HPDE6-E6E7 (cell line): ENCODE results near the gene LEKR1.
"Not testable (repeated sequence)": the region's sequence is repeated elsewhere in the genome, so short reads cannot be mapped to it uniquely, and the experiment has no call there.

Source experiments
- DNase-seq: peaks from one replicate; pipeline ENCODE4 v3.0.0; 2011; ENCODE audit warnings: missing footprints; ENCODE audit errors: extremely low spot score

LEKR1 gene

GRCh38 chr3:156806698-156807097 lies 19.5 kb upstream of the LEKR1 start:
- DNase-seq, result no peak

DNA sequence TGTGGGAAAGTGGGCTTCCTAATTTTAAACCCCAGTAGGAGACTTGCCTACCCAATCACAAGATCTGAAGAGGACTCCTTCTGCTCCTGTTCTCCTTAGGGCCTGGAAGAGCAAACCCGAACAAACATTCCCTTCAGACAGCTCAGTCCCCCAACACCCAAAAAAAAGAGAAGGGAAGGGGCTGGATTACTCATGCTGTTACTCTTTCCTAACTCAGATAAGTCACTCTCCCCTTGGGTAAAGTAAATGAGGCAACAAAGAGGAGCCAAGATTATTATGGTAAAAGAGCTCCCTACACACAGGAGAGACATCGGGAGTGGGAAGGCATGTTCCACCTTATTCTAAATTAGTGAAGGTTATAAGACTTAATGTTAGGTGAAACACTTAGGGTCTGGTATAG lies 18.1 kb upstream of the LEKR1 start:
- DNase-seq, result no peak

DNA sequence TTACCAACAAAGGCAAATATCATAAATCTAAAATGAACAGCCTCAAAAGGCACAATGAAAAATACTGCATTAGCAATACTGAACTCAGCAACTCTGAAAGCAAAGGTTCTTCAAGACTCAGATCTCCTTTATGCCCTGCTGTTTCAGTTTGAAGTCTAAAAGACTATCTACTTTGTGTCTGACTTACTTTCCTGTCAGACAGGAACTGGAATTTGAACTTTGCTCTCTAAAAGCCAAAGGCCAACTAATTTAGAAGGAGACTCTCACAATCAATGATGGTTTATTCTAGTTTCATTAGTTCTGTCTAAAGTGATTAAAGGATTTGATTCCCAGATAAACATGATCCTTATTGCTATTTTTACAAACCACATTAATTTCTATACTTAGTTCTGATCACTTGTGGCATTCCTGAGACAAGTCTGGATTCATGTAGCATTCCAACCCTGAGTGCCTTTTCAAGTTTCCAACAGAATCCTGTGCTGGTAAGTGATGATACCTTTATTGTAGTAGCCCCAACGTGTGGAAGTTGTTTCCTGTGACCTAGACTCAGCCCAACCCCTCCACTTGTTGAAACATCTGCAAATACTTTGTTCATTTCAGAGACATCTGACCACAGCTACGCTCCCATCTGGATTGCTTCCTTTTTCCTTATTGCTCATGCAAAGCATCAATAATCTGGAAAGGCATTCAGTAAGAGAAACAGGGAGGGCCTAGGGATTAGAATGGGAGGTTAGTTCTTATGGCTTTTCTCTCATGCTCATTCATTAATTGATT lies 14.9 kb upstream of the LEKR1 start:
- DNase-seq, result peak; percentile 66

GRCh38 chr3:156812521-156813335 lies 13.4 kb upstream of the LEKR1 start:
- peak; percentile 82 for DNase-seq

- DNase-seq, result no peak
Measured at GRCh38 chr3:156814295-156814694, 11.9 kb upstream of the LEKR1 start.

DNA sequence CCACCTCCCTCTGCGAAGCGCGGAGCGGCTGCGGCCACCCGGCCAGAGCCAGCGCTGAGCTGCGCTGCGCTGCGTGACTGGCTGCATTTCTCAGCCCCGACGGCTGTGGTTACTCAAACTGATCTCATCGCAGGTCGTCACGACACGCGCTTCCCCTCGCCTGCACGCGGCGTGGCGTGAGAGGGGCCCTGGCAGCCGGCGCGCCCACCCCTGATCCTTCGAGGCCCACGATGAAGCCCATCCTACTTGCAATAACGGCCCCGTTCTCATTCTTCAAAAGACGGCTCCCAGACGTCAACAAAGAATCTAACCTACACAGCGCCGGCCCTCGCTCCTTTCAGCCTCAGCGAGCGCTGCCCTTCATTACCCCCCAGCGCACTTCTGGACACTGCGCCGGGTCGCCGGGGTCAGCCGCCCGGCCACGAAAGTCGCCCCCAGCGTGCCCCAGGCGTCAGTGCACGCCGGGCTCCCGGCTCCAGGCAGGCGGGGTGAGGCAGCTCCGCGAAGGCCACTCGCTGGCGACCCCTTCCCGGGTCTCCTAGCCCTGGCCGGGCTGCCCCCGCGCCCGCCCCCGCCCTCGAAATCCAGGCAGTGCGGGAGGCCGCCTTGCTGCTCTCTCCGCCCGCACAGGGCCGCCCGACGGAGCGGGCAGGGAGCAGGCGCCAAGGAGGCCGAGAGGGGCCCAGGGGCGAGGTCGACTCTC lies 9.9 kb upstream of the LEKR1 start:
- no peak for DNase-seq

DNA sequence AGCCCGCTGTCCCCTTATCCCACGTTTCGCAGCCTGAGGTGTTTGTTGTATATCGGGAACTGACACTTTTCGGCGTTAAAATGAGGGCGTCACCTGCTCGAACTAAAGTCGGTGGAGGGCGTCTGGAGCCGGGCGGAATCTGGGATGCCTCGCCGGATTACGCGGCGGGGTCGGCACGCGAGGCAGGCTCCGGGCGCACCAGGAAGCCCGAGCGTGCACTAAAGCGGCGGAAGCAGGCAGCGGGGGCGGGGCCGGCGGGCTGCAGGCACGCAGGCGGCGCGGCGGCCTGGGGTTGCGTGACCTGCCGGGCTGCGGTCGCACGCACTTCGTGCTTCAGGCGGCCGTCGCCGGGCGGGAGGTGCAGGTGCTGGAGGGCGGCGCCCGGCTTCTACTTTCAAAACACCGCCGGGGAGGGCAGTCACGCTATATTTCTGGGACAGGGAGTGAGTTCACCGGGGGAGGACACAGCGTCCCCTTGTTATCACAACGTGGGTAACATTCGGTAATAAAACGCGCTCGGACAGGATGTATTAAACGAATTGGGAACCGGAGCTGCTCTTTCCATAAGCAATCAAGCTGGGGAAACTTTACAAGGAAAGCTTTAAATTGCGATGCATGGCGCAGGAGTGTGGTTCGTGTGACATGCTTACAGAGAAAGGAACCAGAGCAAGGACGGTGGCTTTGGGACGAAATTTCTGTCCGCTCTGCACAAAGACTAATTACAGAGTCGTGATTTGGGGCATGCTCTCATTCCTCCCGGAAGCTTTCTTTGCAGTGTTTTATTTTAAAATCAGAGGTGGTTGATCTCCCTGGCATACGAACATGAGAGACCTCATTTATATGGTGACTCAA lies 9.1 kb upstream of the LEKR1 start:
- DNase-seq, result peak; percentile 27

- DNase-seq, result no peak
Measured at GRCh38 chr3:156817646-156818272, 8.4 kb upstream of the LEKR1 start.

- DNase-seq, result no peak
Measured at GRCh38 chr3:156818273-156818651, 7.9 kb upstream of the LEKR1 start.

DNA sequence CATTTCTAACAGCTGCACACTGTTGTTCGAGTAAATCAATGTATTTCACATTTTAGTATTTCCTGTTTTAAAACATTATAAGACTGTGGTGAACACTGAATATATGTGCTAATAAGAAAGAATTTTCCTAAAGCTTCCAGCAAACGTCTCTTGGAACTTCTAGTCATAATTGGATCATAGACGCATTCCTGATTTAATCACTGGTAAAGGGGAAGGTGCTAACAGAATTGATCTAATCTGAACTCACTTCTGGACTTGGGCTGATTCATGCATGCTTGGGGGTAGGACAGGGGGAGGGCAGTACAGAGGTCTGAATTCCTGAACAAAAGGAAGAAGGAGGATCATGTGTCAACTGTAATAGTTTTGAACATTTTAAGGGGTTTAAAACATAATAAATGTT lies 7.3 kb upstream of the LEKR1 start:
- peak; percentile 59 for DNase-seq

DNA sequence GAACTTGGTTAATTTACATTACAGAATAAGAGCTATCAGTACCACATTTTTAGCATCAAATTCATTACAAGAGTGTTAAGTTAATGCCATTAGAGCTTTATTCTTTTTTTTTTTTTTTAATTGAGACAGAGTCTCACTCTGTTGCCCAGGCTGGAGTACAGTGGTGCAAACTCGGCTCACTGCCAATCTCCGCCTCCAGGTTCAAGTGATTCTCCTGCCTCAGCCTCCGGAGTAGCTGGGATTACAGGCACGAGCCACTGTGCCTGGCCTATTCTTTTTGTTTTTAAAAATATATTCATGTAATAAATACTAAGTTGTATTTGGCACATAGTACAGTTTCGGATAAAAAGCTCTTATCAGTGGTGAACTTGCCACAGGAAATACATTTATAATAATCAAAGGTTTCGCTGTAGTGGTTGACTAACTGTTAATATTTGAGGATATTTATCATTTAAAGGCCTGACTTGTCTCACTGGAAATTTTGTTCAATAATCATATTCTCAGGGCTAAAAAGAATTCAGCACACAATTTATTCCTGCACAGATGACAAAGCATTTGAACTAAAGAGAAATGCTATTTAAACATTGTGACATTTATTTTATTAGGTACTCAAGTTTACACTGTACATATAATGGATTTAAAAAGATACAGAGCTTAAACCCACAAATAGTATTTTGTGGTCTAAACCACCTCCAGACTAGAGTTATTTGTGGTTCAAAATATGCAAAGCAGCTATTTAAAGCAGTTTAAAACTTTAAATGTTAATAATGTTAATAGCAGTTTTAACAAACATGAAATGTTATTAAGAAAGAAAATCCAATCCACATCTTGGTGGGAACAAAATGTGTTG lies 6.1 kb upstream of the LEKR1 start:
- DNase-seq, result no peak

- DNase-seq, result no peak
Measured at GRCh38 chr3:156820692-156821080, 5.5 kb upstream of the LEKR1 start.

DNA sequence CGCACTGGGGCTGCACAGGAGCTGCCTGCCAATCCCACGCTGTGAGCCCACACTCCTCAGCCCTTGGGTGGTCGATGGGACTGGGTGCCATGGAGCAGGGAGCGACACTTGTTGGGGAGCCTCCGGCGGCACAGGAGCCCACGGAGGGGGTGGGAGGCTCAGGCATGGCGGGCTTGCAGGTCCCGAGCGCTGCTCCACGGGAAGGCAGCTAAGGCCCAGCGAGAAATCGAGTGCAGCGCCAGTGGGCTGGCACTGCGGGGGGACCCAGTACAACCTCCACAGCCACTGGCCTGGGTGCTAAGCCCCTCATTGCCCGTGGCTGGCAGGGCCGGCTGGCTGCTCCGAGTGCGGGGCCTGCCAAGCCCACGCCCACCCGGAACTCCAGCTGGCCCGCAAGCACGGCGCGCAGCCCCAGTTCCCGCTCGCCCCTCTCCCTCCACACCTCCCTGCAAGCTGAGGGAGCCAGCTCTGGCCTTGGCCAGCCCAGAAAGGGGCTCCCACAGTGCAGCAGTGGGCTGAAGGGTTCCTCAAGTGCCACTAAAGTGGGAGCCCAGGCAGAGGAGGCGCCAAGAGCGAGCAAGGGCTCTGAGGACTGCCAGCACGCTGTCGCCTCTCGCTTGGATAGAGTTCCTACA lies 3.4 kb upstream of the LEKR1 start:
- not testable (repeated sequence) for DNase-seq

DNA sequence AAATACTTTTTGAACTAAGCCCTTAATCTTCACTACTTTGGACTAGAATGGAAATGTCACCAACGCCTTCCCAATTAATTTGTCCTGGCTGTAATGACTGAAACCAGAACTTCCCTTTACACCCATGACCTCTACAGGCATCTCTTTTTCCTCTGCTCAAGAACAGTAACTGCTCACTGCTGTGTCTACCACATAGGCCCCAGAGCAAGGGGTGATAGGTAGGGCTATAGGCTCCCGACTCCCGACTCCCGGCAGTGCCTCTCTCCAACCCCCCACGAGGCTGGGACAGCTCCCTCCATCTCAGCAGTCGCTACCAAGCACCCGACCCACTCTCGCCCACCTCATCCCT lies 384 bp upstream of the LEKR1 start:
- DNase-seq, result no peak

DNA sequence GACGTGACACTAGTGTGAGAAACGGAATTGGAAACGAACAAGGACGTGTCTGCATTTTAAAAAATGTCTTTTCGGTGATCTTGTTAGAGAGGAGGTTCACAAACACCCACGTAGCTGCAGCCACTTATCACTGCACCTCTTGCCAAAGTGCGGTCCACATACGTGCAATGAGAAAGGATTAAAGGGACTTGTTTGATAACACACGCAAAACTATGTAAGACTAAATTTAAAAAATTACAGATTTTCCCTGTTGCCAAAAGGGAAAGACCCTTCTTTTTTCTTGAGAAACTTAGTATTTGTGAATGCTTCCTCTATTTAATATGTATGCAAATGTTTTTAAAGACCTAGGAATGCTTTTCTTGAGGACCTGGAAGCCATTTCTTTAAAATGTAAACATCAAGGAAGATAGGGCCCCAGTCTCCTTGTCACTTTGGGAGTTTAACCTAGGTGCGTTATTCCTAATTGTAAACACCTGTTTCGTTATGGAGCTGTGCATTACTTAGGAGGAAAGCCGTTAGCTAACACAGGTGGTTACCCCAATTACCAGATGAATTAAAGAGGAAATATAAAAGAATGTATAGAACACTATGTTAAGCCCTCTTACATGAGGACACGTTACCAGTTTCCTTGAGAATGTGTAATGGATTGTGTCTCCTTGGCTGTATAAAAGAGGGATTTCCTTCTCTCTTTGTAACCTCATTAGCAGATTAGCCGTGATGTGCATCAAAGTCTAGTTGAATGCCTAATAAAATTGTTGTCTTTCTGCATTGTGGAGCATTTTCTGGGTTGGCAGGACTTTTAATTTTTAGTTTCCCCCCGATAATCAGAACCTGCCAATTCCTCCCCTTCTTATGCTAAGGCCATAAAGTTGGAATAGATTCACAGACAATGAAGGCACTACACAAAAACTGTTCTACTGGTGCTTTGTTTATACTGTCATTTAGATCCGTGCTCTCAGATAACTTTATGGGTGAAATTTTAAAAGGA lies 1.0 kb downstream of the LEKR1 start:
- DNase-seq, result no peak

DNA sequence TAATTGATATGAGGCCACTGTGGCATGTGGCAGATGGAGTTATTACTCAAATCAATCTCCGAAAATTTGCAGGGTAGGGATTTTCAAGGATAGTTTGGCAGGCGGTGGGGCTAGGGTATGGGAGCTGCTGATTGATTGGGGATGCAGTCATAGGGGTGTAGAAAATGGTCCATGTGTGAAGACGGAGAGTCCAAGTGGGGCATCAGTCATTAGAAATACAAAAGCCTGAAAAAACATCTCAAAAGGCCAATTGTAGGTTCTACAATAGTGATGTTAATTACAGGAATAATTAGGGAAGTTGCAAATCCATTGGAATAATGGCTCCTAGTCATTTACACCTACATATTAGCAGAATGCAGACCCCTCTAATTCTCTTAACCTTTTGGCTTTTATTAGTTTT lies 4.9 kb downstream of the LEKR1 start:
- DNase-seq, result no peak

GRCh38 chr3:156834435-156834834 lies 8.3 kb downstream of the LEKR1 start:
- no peak for DNase-seq

DNA sequence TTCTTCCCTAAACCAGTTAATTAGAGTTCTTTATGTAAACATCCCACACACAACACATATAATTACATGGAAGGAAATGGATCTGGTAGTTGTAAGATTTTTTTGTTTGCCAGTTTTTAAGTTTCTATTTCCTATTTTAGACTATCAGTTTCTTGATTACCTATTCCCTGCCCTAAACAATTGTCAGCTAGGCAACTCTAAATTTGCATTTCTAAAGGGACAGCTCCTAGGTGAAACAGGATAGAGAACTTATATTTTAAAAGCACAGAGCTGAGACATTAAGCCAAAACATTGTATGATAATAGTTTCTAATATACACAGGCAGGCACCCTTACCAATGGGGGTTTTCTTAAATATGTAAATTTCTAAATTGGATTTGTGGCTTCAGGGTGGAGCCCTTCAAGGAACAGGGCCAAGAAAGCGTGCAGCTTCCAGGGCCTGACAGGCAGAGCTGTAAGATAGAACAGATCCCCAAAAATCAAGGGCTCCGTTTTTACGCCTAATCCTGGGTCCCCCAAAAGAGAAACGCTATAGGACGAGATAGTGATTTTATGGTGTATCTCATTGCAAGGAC lies 8.9 kb downstream of the LEKR1 start:
- no peak for DNase-seq
